ENCODE measurements around the gene LAMA3.

- no peak for TF ChIP-seq POU2F2 (IDR thresholded peaks at IDR 0.05; ENCODE audit: low read depth, low read length)
- TF ChIP-seq TAF1 (IDR thresholded peaks at IDR 0.05; ENCODE audit: low read depth, low read length): no peak
- TF ChIP-seq POLR2A (IDR thresholded peaks at IDR 0.05; ENCODE audit: low read depth, low read length): no peak
Measured at GRCh38 chr18:23897291-23897690, 208.0 kb downstream of the LAMA3 start.

All from GM12891 (cell line).